Measurements from ENCODE around the gene SLC9A8. TPM values are rescaled to one million over a fixed set of nuclear protein-coding genes. Genes with fewer than 3 reads are reported as not detected.

The SLC9A8 gene
- total and polyA plus RNA-seq, 2 donors (not counting 1 experiment from before 2014, with no cell fraction given) = 17.8 to 29.7 TPM

DNA sequence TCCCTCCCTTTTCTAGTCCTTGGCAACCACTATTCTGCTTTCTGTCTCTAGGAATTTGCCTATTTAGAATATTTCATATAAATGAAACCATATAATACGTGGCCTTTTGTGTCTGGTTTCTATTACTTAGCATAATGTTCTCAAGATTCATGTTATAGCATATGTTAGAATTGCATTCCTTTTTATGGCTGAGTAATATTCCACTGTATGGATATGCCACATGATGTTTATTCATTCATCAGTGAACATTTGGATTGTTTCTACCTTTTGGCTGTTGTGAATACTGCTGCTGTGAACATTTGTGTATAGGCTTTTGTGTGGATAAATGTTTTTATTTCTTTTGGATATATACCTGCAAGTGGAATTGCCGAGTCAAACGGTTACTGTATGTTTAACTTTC lies 7.1 kb downstream of the SLC9A8 start:
- peaks cover 40% of the 10 kb centered on the region for H3K4me1 Mint-ChIP-seq
- intact Hi-C loops (cut with micrococcal nuclease) = no loop called here

DNA sequence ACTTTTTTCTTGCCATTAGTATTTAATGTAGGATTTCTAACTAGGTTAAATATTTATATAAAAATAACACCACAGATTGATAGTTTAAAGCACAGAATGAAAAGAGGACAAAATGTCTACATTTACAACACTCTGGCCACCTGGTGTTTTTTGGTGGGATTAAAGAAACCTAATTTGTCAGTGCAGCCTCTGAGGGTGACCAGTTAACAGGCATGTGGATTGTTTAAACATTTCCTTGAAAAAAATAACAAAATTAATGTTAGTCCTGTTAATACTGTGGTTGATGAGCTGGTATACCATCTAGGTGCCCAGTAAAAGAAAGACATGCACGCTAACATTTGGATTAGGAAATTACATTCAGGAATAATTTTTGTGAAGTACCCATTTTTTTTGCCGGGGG lies 8.8 kb downstream of the SLC9A8 start:
- H3K79me2 ChIP-seq (ENCODE audit: control insufficient read depth, insufficient read depth, low read length) = peaks cover 25% of the 10 kb centered on the region
- no peak for ATAC-seq (ENCODE audit: low read depth)
- H2AFZ ChIP-seq (ENCODE audit: insufficient read depth, low read depth, low read length, poor library complexity, severe bottlenecking) = no peak overlapping the region
- peaks cover 20% of the 10 kb centered on the region for H4K20me1 ChIP-seq (ENCODE audit: control insufficient read depth, insufficient read depth, low read length, poor library complexity, severe bottlenecking)
- H3K9ac ChIP-seq (ENCODE audit: low read length) = peak overlapping the region; percentile 17
- POLR2A ChIA-PET = interaction anchor here (0.6 to 1.3 kb wide), 2 partner anchors 8 to 114 kb away, joined by 5 to 13 read pairs; partner anchors contain the start of gene SLC9A8
- Mint-ChIP-seq H3K4me3 (peak overlapping the region; percentile 6), H3K27ac (peak overlapping the region; percentile 29), H3K27me3 (no peaks in the 10 kb centered on the region), H3K9me3 (ENCODE audit: insufficient read depth) (no peaks in the 10 kb centered on the region), H3K4me1 (peaks cover 34% of the 10 kb centered on the region)
- H3K4me3 ChIP-seq (ENCODE audit: control extremely low read depth in 1 of 5, extremely low read depth in 1 of 5, insufficient read depth in 1 of 5, low read depth in 2 of 5, low read length in 4 of 5) = no peak overlapping the region
- H3K9me3 ChIP-seq (ENCODE audit: control extremely low read depth in 1 of 3, control insufficient read depth in 2 of 3, insufficient read depth in 1 of 3, low read length in 2 of 3) = no peaks in the 10 kb centered on the region
- H3K36me3 ChIP-seq (replicated peaks in 1 of 2; ENCODE audit: control extremely low read depth in 1 of 2, control insufficient read depth in 1 of 2, extremely low read depth in 1 of 2, insufficient read depth in 2 of 2, low read length in 1 of 2) = peaks cover 9 to 57% of the 10 kb centered on the region in 2 experiments
- DNase-seq = no peak
- H3K27me3 ChIP-seq (replicated peaks in 1 of 4; ENCODE audit: control extremely low read depth in 1 of 4, control insufficient read depth in 3 of 4, insufficient read depth in 4 of 4, low read length in 3 of 4) = no peaks in the 10 kb centered on the region
- intact Hi-C loops (cut with micrococcal nuclease) = no loop called here
- TF ChIP-seq, protein P1, sequence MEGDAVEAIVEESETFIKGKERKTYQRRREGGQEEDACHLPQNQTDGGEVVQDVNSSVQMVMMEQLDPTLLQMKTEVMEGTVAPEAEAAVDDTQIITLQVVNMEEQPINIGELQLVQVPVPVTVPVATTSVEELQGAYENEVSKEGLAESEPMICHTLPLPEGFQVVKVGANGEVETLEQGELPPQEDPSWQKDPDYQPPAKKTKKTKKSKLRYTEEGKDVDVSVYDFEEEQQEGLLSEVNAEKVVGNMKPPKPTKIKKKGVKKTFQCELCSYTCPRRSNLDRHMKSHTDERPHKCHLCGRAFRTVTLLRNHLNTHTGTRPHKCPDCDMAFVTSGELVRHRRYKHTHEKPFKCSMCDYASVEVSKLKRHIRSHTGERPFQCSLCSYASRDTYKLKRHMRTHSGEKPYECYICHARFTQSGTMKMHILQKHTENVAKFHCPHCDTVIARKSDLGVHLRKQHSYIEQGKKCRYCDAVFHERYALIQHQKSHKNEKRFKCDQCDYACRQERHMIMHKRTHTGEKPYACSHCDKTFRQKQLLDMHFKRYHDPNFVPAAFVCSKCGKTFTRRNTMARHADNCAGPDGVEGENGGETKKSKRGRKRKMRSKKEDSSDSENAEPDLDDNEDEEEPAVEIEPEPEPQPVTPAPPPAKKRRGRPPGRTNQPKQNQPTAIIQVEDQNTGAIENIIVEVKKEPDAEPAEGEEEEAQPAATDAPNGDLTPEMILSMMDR (IDR thresholded peaks at IDR 0.05) = peak; percentile 11
- no peak for TF ChIP-seq EZH2 (IDR thresholded peaks at IDR 0.05; ENCODE audit: borderline replicate concordance, insufficient read depth, low read depth, low read length, poor library complexity, severe bottlenecking)
- H3K4me1 ChIP-seq (ENCODE audit: control insufficient read depth in 2 of 2, insufficient read depth in 2 of 2, low read length in 2 of 2) = peaks cover 26 to 28% of the 10 kb centered on the region in 2 donors
- H3K27ac ChIP-seq (ENCODE audit: low read length in 2 of 2) = peak overlapping the region in 1 of 2 donors; percentile 72
- peak overlapping the region; percentile 31 for H3K4me2 ChIP-seq (replicated peaks; ENCODE audit: low read depth, low read length, poor library complexity, severe bottlenecking)
- CTCF ChIA-PET = interaction anchor here (0.5 to 0.6 kb wide), 2 partner anchors 80 to 106 kb away, joined by 4 read pairs; no protein-coding TSS in a partner anchor
- WGBS (ENCODE audit: insufficient coverage) = 100% methylated on average over 1 of the region's 2 CpGs

More for the DNA sequence above, 7.1 kb downstream of the SLC9A8 start:
- H3K9me3 Mint-ChIP-seq (ENCODE audit: insufficient read depth) = no peaks in the 10 kb centered on the region
- CTCF ChIA-PET = interaction anchor here (1.4 kb wide), 1 partner anchor 161 kb away, joined by 4 read pairs; no protein-coding TSS in a partner anchor
- H3K27me3 Mint-ChIP-seq = no peaks in the 10 kb centered on the region
- ATAC-seq (ENCODE audit: low read depth) (no peak), DNase-seq (no peak)
- H3K4me3 Mint-ChIP-seq = no peak overlapping the region
- peaks cover 34% of the 10 kb centered on the region for H3K79me2 ChIP-seq (ENCODE audit: control insufficient read depth, insufficient read depth, low read length)
- H4K20me1 ChIP-seq (ENCODE audit: control insufficient read depth, insufficient read depth, low read length, poor library complexity, severe bottlenecking) = peaks cover 20% of the 10 kb centered on the region
- H3K36me3 ChIP-seq (replicated peaks in 1 of 2; ENCODE audit: control extremely low read depth in 1 of 2, control insufficient read depth in 1 of 2, extremely low read depth in 1 of 2, insufficient read depth in 2 of 2, low read length in 1 of 2) = peaks cover 9 to 58% of the 10 kb centered on the region in 2 experiments
- TF ChIP-seq, protein P1 (IDR thresholded peaks at IDR 0.05) = no peak
- no peak for TF ChIP-seq EZH2 (IDR thresholded peaks at IDR 0.05; ENCODE audit: borderline replicate concordance, insufficient read depth, low read depth, low read length, poor library complexity, severe bottlenecking)
- no peaks in the 10 kb centered on the region for H3K9me3 ChIP-seq (ENCODE audit: control extremely low read depth in 1 of 3, control insufficient read depth in 2 of 3, insufficient read depth in 1 of 3, low read length in 2 of 3)
- no peak overlapping the region for H2AFZ ChIP-seq (ENCODE audit: insufficient read depth, low read depth, low read length, poor library complexity, severe bottlenecking)
- POLR2A ChIA-PET = no interaction called here
- no peak overlapping the region for H3K27ac Mint-ChIP-seq
- no peak overlapping the region for H3K27ac ChIP-seq (ENCODE audit: low read length in 2 of 2)
- no peak overlapping the region for H3K4me3 ChIP-seq (ENCODE audit: control extremely low read depth in 1 of 5, extremely low read depth in 1 of 5, insufficient read depth in 1 of 5, low read depth in 2 of 5, low read length in 4 of 5)
- H3K4me2 ChIP-seq (replicated peaks; ENCODE audit: low read depth, low read length, poor library complexity, severe bottlenecking) = no peak overlapping the region
- no peaks in the 10 kb centered on the region for H3K27me3 ChIP-seq (replicated peaks in 1 of 4; ENCODE audit: control extremely low read depth in 1 of 4, control insufficient read depth in 3 of 4, insufficient read depth in 4 of 4, low read length in 3 of 4)
- H3K9ac ChIP-seq (ENCODE audit: low read length) = no peak overlapping the region
- H3K4me1 ChIP-seq (ENCODE audit: control insufficient read depth in 2 of 2, insufficient read depth in 2 of 2, low read length in 2 of 2) = peaks cover 26 to 28% of the 10 kb centered on the region in 2 donors
- 100% methylated on average over 2 of the region's 3 CpGs for WGBS (ENCODE audit: insufficient coverage)

Data from B cell (primary cell).